Esophagus squamous epithelium (tissue), 5 donors: ENCODE data around the gene PKN2. TPM values are rescaled to one million over a fixed set of nuclear protein-coding genes. Genes with fewer than 3 reads are reported as not detected.
"Not testable (repeated sequence)": the region's sequence is repeated elsewhere in the genome, so short reads cannot be mapped to it uniquely, and the experiment has no call there.

Experiments used
- DNase-seq: peaks from one replicate; lab custom pipeline; 2025; lab: John Stamatoyannopoulos, UW
- H3K27ac ChIP-seq, 4 donors: fragments of 200-600 bp; sonication (generic); one replicate each; pipeline ENCODE4 v1.5.1; 2016 to 2019; ENCODE audit warnings: mild to moderate bottlenecking in 1 of 4
- H3K27me3 ChIP-seq, 4 donors: fragments of 200-600 bp; sonication (generic); 1 replicate in 3 of 4; 2 replicates in 1 of 4; pipeline versions ENCODE4 v1.5.1 to v1.6.0; 2017 to 2021; ENCODE audit warnings: antibody characterized with exemption in 1 of 4
- H3K36me3 ChIP-seq, 3 donors: fragments of 200-600 bp; sonication (generic); one replicate each; pipeline ENCODE4 v1.5.1; 2016 to 2019
- H3K4me1 ChIP-seq, 3 donors: fragments of 200-600 bp; sonication (generic); one replicate each; pipeline ENCODE4 v1.5.1; 2017 to 2019
- H3K4me3 ChIP-seq, 4 donors: fragments of 200-600 bp; sonication (generic); 1 replicate in 3 of 4; 2 replicates in 1 of 4; pipeline ENCODE4 v1.5.1; 2016 to 2019; ENCODE audit warnings: mild to moderate bottlenecking in 2 of 4, moderate library complexity in 1 of 4
- H3K9me3 ChIP-seq, 3 donors: fragments of 200-600 bp; sonication (generic); one replicate each; pipeline ENCODE4 v1.5.1; 2016 to 2019
- CTCF ChIP-seq, 6 experiments: fragments of 450-650 bp in 4 of 6; fragments of 200-600 bp in 2 of 6; sonication (generic) in 2 of 6; IDR thresholded peaks; one replicate each; pipeline ENCODE4 v1.5.1; 2016 to 2019; ENCODE audit warnings: antibody characterized with exemption in 6 of 6, mild to moderate bottlenecking in 4 of 6, moderate library complexity in 4 of 6
- POLR2A ChIP-seq, 4 donors: fragments of 450-650 bp; IDR thresholded peaks; one replicate each; pipeline ENCODE4 v1.6.1; 2017; ENCODE audit warnings: antibody characterized with exemption in 4 of 4, mild to moderate bottlenecking in 4 of 4, moderate library complexity in 3 of 4
- WGBS, 2 donors: methylation state at CpG; one replicate each; pipeline ENCODE4 v1.1.5; 2018; 5-methylcytosine and 5-hydroxymethylcytosine counted together
- intact Hi-C: fragments of 100-400 bp; cut with DNase I; formaldehyde crosslinking; loops from one replicate; pipeline ENCODE4 v1.15.0; 2022
- total RNA-seq, 4 donors: library from RNA; depleted of rRNA; stranded (reverse); fragments of >200 nt; gene quantifications; one replicate each; pipeline ENCODE4 v1.1.0, GENCODE V29; 2016
- donor health status: DM: yes; HTN: yes; CAD: no.

The PKN2 gene
- total RNA-seq, 4 donors from 2014 or later, result 26.1 to 54.0 (median 34.8) TPM

- Histone ChIP-seq H3K4me3 (no peak overlapping the region), H3K36me3 (peaks cover 0 to 34% (median 0%) of the 10 kb centered on the region in 3 donors), H3K9me3 (no peaks in the 10 kb centered on the region), H3K27ac (no peak overlapping the region), H3K27me3 (no peaks in the 10 kb centered on the region), H3K4me1 (peaks cover 0 to 49% (median 9%) of the 10 kb centered on the region in 3 donors)
- TF ChIP-seq POLR2A (IDR thresholded peaks at IDR 0.05) (no peak), CTCF (IDR thresholded peaks at IDR 0.05) (no peak)
- 70 to 78% methylated on average over 5 of the region's 5 CpGs for WGBS, 2 donors
- DNase-seq, result no peak
- intact Hi-C loops, result loop anchor here (5.0 kb wide), 1 partner anchor 224 kb away; no protein-coding TSS in a partner anchor
Observed at GRCh38 chr1:88876573-88877365, 192.7 kb downstream of the PKN2 start.

- intact Hi-C loops, result loop anchor here (5.0 kb wide), 1 partner anchor 225 kb away; no protein-coding TSS in a partner anchor
- Histone ChIP-seq H3K4me3 (no peak overlapping the region), H3K9me3 (no peaks in the 10 kb centered on the region), H3K27me3 (no peaks in the 10 kb centered on the region), H3K36me3 (peaks cover 0 to 36% (median 0%) of the 10 kb centered on the region in 3 donors), H3K27ac (no peak overlapping the region), H3K4me1 (peaks cover 0 to 49% (median 9%) of the 10 kb centered on the region in 3 donors)
- peak in 4 of 6 experiments; percentile 33 to 57 (median 50) for TF ChIP-seq CTCF (IDR thresholded peaks at IDR 0.05)
- TF ChIP-seq POLR2A (IDR thresholded peaks at IDR 0.05), result no peak
- no peak for DNase-seq
- WGBS, 2 donors, result 23 to 36% methylated on average over 6 of the region's 6 CpGs
Observed at GRCh38 chr1:88877382-88877825, 193.3 kb downstream of the PKN2 start.

- H3K27ac ChIP-seq, result no peak overlapping the region
- H3K4me3 ChIP-seq, result no peak overlapping the region
- H3K9me3 ChIP-seq, result no peaks in the 10 kb centered on the region
- no peaks in the 10 kb centered on the region for H3K27me3 ChIP-seq
- intact Hi-C loops, result loop anchor here (5.0 kb wide), 1 partner anchor 226 kb away; no protein-coding TSS in a partner anchor
- DNase-seq, result no peak
- H3K36me3 ChIP-seq, result peaks cover 0 to 42% (median 0%) of the 10 kb centered on the region in 3 donors
- WGBS, 2 donors, result 71 to 77% methylated on average over 9 of the region's 9 CpGs
- TF ChIP-seq CTCF (IDR thresholded peaks at IDR 0.05) (no peak), POLR2A (IDR thresholded peaks at IDR 0.05) (no peak)
- H3K4me1 ChIP-seq, result peaks cover 0 to 53% (median 9%) of the 10 kb centered on the region in 3 donors
Observed at GRCh38 chr1:88877911-88878310, 193.8 kb downstream of the PKN2 start.

- Histone ChIP-seq H3K27me3 (no peaks in the 10 kb centered on the region), H3K4me1 (peaks cover 0 to 59% (median 9%) of the 10 kb centered on the region in 3 donors), H3K4me3 (no peak overlapping the region), H3K9me3 (no peaks in the 10 kb centered on the region), H3K27ac (no peak overlapping the region), H3K36me3 (peaks cover 0 to 50% (median 0%) of the 10 kb centered on the region in 3 donors)
- intact Hi-C loops, result loop anchor here (5.0 kb wide), 1 partner anchor 226 kb away; no protein-coding TSS in a partner anchor
- 45 to 58% methylated on average over 4 of the region's 4 CpGs for WGBS, 2 donors
- TF ChIP-seq POLR2A (IDR thresholded peaks at IDR 0.05) (no peak), CTCF (IDR thresholded peaks at IDR 0.05) (no peak)
- no peak for DNase-seq
Observed at GRCh38 chr1:88878731-88879130, 194.7 kb downstream of the PKN2 start.

- DNase-seq, H3K27ac ChIP-seq, H3K9me3 ChIP-seq, H3K4me3 ChIP-seq, intact Hi-C loops, H3K27me3 ChIP-seq: not testable (repeated sequence)
- WGBS, 2 donors, result 59 to 69% methylated on average over 5 to 8 of the region's 8 CpGs
- Histone ChIP-seq H3K4me1 (peaks cover 0 to 52% (median 9%) of the 10 kb centered on the region in 3 donors), H3K36me3 (peaks cover 0 to 70% (median 9%) of the 10 kb centered on the region in 3 donors)
Observed at GRCh38 chr1:88880717-88881116, 196.6 kb downstream of the PKN2 start.
